ENCODE measurements around the gene SEC22A. TPM values are rescaled to one million over a fixed set of nuclear protein-coding genes. Genes with fewer than 3 reads are reported as not detected.

SEC22A gene
- total and polyA plus RNA-seq, 2 donors (not counting 1 experiment from before 2014, with no cell fraction given), result 15.6 to 19.3 TPM

DNA sequence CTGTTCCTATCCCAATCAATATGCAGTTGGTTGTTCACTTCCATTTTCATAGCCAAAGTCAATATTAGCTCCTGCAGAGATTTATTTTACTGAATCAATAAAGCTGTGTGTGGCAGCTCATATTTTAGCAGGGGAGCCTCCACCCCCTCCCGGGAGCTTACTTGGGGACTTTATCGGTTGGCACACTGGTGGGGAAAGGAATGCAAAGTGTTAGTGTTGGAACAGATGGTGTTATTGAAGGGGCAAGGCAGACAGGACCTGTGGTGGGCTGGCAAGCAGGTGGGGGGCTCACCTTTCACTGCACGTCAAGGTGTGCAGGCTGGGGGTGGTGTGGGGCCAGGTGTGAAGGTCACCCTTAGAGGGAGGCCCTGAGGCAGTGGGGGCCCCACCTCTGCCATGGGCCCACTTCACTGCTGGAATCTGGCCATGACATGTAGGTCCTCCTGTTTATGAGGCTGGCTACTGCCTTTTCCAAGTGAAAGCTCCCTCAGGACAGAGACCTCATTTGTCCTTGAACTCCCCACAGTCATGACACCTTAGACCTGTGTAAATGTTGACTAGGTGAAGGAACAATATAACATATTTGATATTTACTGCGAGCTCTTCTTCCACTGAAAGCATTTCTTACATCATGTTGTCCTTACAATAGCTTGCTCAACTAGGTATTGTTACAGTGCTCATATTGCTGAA lies 44.0 kb upstream of the SEC22A start:
- H3K4me1 Mint-ChIP-seq, result peaks cover 15% of the 10 kb centered on the region
- Histone ChIP-seq H4K20me1 (ENCODE audit: control insufficient read depth, insufficient read depth, low read length, poor library complexity, severe bottlenecking) (no peaks in the 10 kb centered on the region), H3K36me3 (replicated peaks in 1 of 2; ENCODE audit: control extremely low read depth in 1 of 2, control insufficient read depth in 1 of 2, extremely low read depth in 1 of 2, insufficient read depth in 2 of 2, low read length in 1 of 2) (peaks cover 0 to 4% of the 10 kb centered on the region in 2 experiments), H3K4me3 (ENCODE audit: control extremely low read depth in 1 of 5, extremely low read depth in 1 of 5, insufficient read depth in 1 of 5, low read depth in 2 of 5, low read length in 4 of 5) (no peak overlapping the region), H3K9ac (ENCODE audit: low read length) (no peak overlapping the region), H3K9me3 (ENCODE audit: control extremely low read depth in 1 of 3, control insufficient read depth in 2 of 3, insufficient read depth in 1 of 3, low read length in 2 of 3) (peaks cover 0 to 3% (median 0%) of the 10 kb centered on the region in 3 donors), H3K27me3 (replicated peaks in 1 of 4; ENCODE audit: control extremely low read depth in 1 of 4, control insufficient read depth in 3 of 4, insufficient read depth in 4 of 4, low read length in 3 of 4) (no peaks in the 10 kb centered on the region), H2AFZ (ENCODE audit: insufficient read depth, low read depth, low read length, poor library complexity, severe bottlenecking) (no peak overlapping the region), H3K4me1 (ENCODE audit: control insufficient read depth in 2 of 2, insufficient read depth in 2 of 2, low read length in 2 of 2) (peaks cover 9 to 17% of the 10 kb centered on the region in 2 donors), H3K79me2 (ENCODE audit: control insufficient read depth, insufficient read depth, low read length) (no peaks in the 10 kb centered on the region), H3K27ac (ENCODE audit: low read length in 2 of 2) (no peak overlapping the region), H3K4me2 (replicated peaks; ENCODE audit: low read depth, low read length, poor library complexity, severe bottlenecking) (no peak overlapping the region)
- no peaks in the 10 kb centered on the region for H3K9me3 Mint-ChIP-seq (ENCODE audit: insufficient read depth)
- H3K4me3 Mint-ChIP-seq, result no peak overlapping the region
- CTCF ChIA-PET, result no interaction called here
- WGBS (ENCODE audit: insufficient coverage), result 84% methylated on average over 3 of the region's 4 CpGs
- POLR2A ChIA-PET, result no interaction called here
- no peaks in the 10 kb centered on the region for H3K27me3 Mint-ChIP-seq
- TF ChIP-seq EZH2 (IDR thresholded peaks at IDR 0.05; ENCODE audit: borderline replicate concordance, insufficient read depth, low read depth, low read length, poor library complexity, severe bottlenecking), result no peak
- TF ChIP-seq, protein P1, sequence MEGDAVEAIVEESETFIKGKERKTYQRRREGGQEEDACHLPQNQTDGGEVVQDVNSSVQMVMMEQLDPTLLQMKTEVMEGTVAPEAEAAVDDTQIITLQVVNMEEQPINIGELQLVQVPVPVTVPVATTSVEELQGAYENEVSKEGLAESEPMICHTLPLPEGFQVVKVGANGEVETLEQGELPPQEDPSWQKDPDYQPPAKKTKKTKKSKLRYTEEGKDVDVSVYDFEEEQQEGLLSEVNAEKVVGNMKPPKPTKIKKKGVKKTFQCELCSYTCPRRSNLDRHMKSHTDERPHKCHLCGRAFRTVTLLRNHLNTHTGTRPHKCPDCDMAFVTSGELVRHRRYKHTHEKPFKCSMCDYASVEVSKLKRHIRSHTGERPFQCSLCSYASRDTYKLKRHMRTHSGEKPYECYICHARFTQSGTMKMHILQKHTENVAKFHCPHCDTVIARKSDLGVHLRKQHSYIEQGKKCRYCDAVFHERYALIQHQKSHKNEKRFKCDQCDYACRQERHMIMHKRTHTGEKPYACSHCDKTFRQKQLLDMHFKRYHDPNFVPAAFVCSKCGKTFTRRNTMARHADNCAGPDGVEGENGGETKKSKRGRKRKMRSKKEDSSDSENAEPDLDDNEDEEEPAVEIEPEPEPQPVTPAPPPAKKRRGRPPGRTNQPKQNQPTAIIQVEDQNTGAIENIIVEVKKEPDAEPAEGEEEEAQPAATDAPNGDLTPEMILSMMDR (IDR thresholded peaks at IDR 0.05), result no peak
- intact Hi-C loops (cut with micrococcal nuclease), result no loop called here
- DNase-seq, result no peak
- no peak overlapping the region for H3K27ac Mint-ChIP-seq
- ATAC-seq (ENCODE audit: low read depth), result no peak

DNA sequence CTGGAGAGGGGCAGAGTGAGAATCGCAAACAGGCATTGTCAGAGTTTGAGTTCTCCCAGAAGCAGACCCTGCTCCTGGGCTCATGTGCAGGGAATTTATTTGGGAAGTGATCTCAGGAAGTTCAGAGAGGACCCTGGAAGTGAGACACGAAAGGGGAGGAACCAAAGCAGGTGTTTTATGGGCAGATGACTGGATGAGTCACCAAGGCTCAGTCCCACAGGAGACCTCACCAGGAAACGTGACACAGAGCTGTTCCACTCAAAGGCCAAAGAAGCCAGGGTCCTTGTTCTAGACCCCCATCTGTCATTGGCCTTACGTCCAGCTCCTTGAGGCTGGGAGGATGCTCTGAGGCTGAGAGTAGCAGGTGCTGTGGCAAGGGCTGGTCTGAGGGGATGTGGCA lies 43.4 kb upstream of the SEC22A start:
- POLR2A ChIA-PET, result no interaction called here

More for the DNA sequence above, 43.4 kb upstream of the SEC22A start:
- no peak overlapping the region for H3K4me2 ChIP-seq (replicated peaks; ENCODE audit: low read depth, low read length, poor library complexity, severe bottlenecking)
- H3K9ac ChIP-seq (ENCODE audit: low read length), result no peak overlapping the region
- intact Hi-C loops (cut with micrococcal nuclease), result no loop called here
- peaks cover 0 to 4% of the 10 kb centered on the region in 2 experiments for H3K36me3 ChIP-seq (replicated peaks in 1 of 2; ENCODE audit: control extremely low read depth in 1 of 2, control insufficient read depth in 1 of 2, extremely low read depth in 1 of 2, insufficient read depth in 2 of 2, low read length in 1 of 2)
- H3K4me3 ChIP-seq (ENCODE audit: control extremely low read depth in 1 of 5, extremely low read depth in 1 of 5, insufficient read depth in 1 of 5, low read depth in 2 of 5, low read length in 4 of 5), result no peak overlapping the region
- DNase-seq (no peak), ATAC-seq (ENCODE audit: low read depth) (no peak)
- Mint-ChIP-seq H3K27ac (no peak overlapping the region), H3K9me3 (ENCODE audit: insufficient read depth) (no peaks in the 10 kb centered on the region), H3K27me3 (no peaks in the 10 kb centered on the region), H3K4me3 (no peak overlapping the region), H3K4me1 (peaks cover 9% of the 10 kb centered on the region)
- H3K27ac ChIP-seq (ENCODE audit: low read length in 2 of 2), result no peak overlapping the region
- H3K4me1 ChIP-seq (ENCODE audit: control insufficient read depth in 2 of 2, insufficient read depth in 2 of 2, low read length in 2 of 2), result peaks cover 4 to 11% of the 10 kb centered on the region in 2 donors
- H3K9me3 ChIP-seq (ENCODE audit: control extremely low read depth in 1 of 3, control insufficient read depth in 2 of 3, insufficient read depth in 1 of 3, low read length in 2 of 3), result peaks cover 0 to 3% (median 0%) of the 10 kb centered on the region in 3 donors
- CTCF ChIA-PET, result no interaction called here
- no peaks in the 10 kb centered on the region for H4K20me1 ChIP-seq (ENCODE audit: control insufficient read depth, insufficient read depth, low read length, poor library complexity, severe bottlenecking)
- no peak overlapping the region for H2AFZ ChIP-seq (ENCODE audit: insufficient read depth, low read depth, low read length, poor library complexity, severe bottlenecking)
- no peaks in the 10 kb centered on the region for H3K27me3 ChIP-seq (replicated peaks in 1 of 4; ENCODE audit: control extremely low read depth in 1 of 4, control insufficient read depth in 3 of 4, insufficient read depth in 4 of 4, low read length in 3 of 4)
- H3K79me2 ChIP-seq (ENCODE audit: control insufficient read depth, insufficient read depth, low read length), result no peaks in the 10 kb centered on the region
- TF ChIP-seq EZH2 (IDR thresholded peaks at IDR 0.05; ENCODE audit: borderline replicate concordance, insufficient read depth, low read depth, low read length, poor library complexity, severe bottlenecking), result no peak
- TF ChIP-seq, protein P1 (IDR thresholded peaks at IDR 0.05), result no peak
- WGBS (ENCODE audit: insufficient coverage), result 73% methylated on average over 4 of the region's 4 CpGs

Data from B cell (primary cell).